Body of pancreas (tissue), 4 donors: Measurements from ENCODE around the gene KRTAP17-1. TPM values are rescaled to one million over a fixed set of nuclear protein-coding genes. Genes with fewer than 3 reads are reported as not detected.

ENCODE experiments used
- ATAC-seq: fragments of 150-250 bp; one replicate; pipeline ENCODE4 v1.9.1; 2016
- DNase-seq, 4 donors: peaks; one replicate each; pipeline ENCODE4 v3.0.0-alpha.2; 2019
- H3K27ac ChIP-seq, 4 donors: fragments of 200-600 bp; sonication (generic); 1 replicate in 3 of 4; 2 replicates in 1 of 4; pipeline versions ENCODE4 v1.5.1 to v1.6.1; 2016 to 2019; ENCODE audit warnings: mild to moderate bottlenecking in 1 of 4, mixed read lengths in 1 of 4, moderate library complexity in 1 of 4
- H3K27me3 ChIP-seq, 2 donors: fragments of 200-600 bp; sonication (generic); one replicate each; pipeline ENCODE4 v1.6.0; 2016; ENCODE audit warnings: mild to moderate bottlenecking in 1 of 2
- H3K36me3 ChIP-seq, 2 donors: fragments of 200-600 bp; sonication (generic); replicated peaks in 1 of 2; 2 replicates each; pipeline ENCODE4 v1.5.1; 2016; ENCODE audit warnings: low read depth in 2 of 2; ENCODE audit not compliant: insufficient read depth in 1 of 2
- H3K4me1 ChIP-seq: fragments of 200-600 bp; sonication (generic); one replicate; pipeline ENCODE4 v1.6.0; 2016
- H3K4me3 ChIP-seq, 2 donors: fragments of 200-600 bp; sonication (generic); 1 replicate in 1 of 2; 2 replicates in 1 of 2; pipeline ENCODE4 v1.5.1; 2016 to 2019
- H3K9me3 ChIP-seq, 3 donors: fragments of 200-600 bp; sonication (generic); 1 replicate in 2 of 3; 2 replicates in 1 of 3; pipeline ENCODE4 v1.5.1; 2016
- CTCF ChIP-seq, 7 experiments: fragments of 450-650 bp in 4 of 7; fragments of 200-600 bp in 3 of 7; sonication (generic) in 3 of 7; IDR thresholded peaks; one replicate each; pipeline ENCODE4 v1.5.1; 2016 to 2019; ENCODE audit warnings: antibody characterized with exemption in 7 of 7
- POLR2A ChIP-seq, 3 donors: fragments of 450-650 bp; IDR thresholded peaks; one replicate each; pipeline ENCODE4 v1.6.1; 2016; ENCODE audit warnings: antibody characterized with exemption in 3 of 3, mild to moderate bottlenecking in 2 of 3
- WGBS, 2 donors: methylation state at CpG; one replicate each; pipeline ENCODE4 v1.1.5; 2017; 5-methylcytosine and 5-hydroxymethylcytosine counted together
- intact Hi-C: fragments of 100-400 bp; cut with DNase I; formaldehyde crosslinking; loops from one replicate; pipeline ENCODE4 v1.15.1; 2023
- total RNA-seq, 2 donors: library from RNA; depleted of rRNA; stranded (reverse); fragments of >200 nt; gene quantifications; one replicate each; pipeline ENCODE4 v1.1.0, GENCODE V29; 2016

KRTAP17-1 gene
- total RNA-seq, 2 donors from 2014 or later = not detected

- TF ChIP-seq POLR2A (IDR thresholded peaks at IDR 0.05) (no peak), CTCF (IDR thresholded peaks at IDR 0.05) (no peak)
- no peak for ATAC-seq
- H3K27me3 ChIP-seq = no peaks in the 10 kb centered on the region
- no peaks in the 10 kb centered on the region for H3K36me3 ChIP-seq
- no peaks in the 10 kb centered on the region for H3K9me3 ChIP-seq
- intact Hi-C loops = no loop called here
- DNase-seq = no peak
- no peak overlapping the region for H3K4me3 ChIP-seq
- no peak overlapping the region for H3K27ac ChIP-seq
- 77 to 78% methylated on average over 3 of the region's 3 CpGs for WGBS, 2 donors
- no peaks in the 10 kb centered on the region for H3K4me1 ChIP-seq
These were observed 30.5 kb upstream of the KRTAP17-1 start for GRCh38 chr17:41345992-41346391.

- no peaks in the 10 kb centered on the region for H3K27me3 ChIP-seq
- no peak overlapping the region for H3K4me3 ChIP-seq
- no peak for ATAC-seq
- intact Hi-C loops = no loop called here
- no peaks in the 10 kb centered on the region for H3K36me3 ChIP-seq
- no peak overlapping the region for H3K27ac ChIP-seq
- H3K9me3 ChIP-seq = no peaks in the 10 kb centered on the region
- 58 to 64% methylated on average over 3 of the region's 3 CpGs for WGBS, 2 donors
- peaks cover 15% of the 10 kb centered on the region for H3K4me1 ChIP-seq
- TF ChIP-seq CTCF (IDR thresholded peaks at IDR 0.05) (no peak), POLR2A (IDR thresholded peaks at IDR 0.05) (no peak)
- no peak for DNase-seq
These were observed 27.5 kb upstream of the KRTAP17-1 start for GRCh38 chr17:41343029-41343428.

- 64 to 69% methylated on average over 7 of the region's 7 CpGs for WGBS, 2 donors
These were observed 25.7 kb upstream of the KRTAP17-1 start for GRCh38 chr17:41340934-41341861.

GRCh38 chr17:41340494-41340893, 25.0 kb upstream of the KRTAP17-1 start:
- H3K9me3 ChIP-seq = no peaks in the 10 kb centered on the region
- 12 to 15% methylated on average over 2 to 3 of the region's 3 CpGs for WGBS, 2 donors

More at GRCh38 chr17:41340934-41341861, 25.7 kb upstream of the KRTAP17-1 start:
- intact Hi-C loops = no loop called here
- Histone ChIP-seq H3K4me1 (peaks cover 15% of the 10 kb centered on the region), H3K27ac (no peak overlapping the region), H3K27me3 (no peaks in the 10 kb centered on the region), H3K36me3 (no peaks in the 10 kb centered on the region), H3K4me3 (no peak overlapping the region), H3K9me3 (no peaks in the 10 kb centered on the region)
- ATAC-seq (no peak), DNase-seq (no peak)
- TF ChIP-seq CTCF (IDR thresholded peaks at IDR 0.05) = no peak
- TF ChIP-seq POLR2A (IDR thresholded peaks at IDR 0.05) = no peak

More at GRCh38 chr17:41340494-41340893, 25.0 kb upstream of the KRTAP17-1 start:
- no peaks in the 10 kb centered on the region for H3K27me3 ChIP-seq
- intact Hi-C loops = no loop called here
- no peaks in the 10 kb centered on the region for H3K36me3 ChIP-seq
- DNase-seq (no peak), ATAC-seq (no peak)
- TF ChIP-seq POLR2A (IDR thresholded peaks at IDR 0.05) = no peak
- no peak for TF ChIP-seq CTCF (IDR thresholded peaks at IDR 0.05)
- no peak overlapping the region for H3K27ac ChIP-seq
- peaks cover 15% of the 10 kb centered on the region for H3K4me1 ChIP-seq
- no peak overlapping the region for H3K4me3 ChIP-seq
